Lung microvascular endothelial cell (primary cell): ENCODE results near the gene ITPR2. TPM values are rescaled to one million over a fixed set of nuclear protein-coding genes. Genes with fewer than 3 reads are reported as not detected.

ENCODE experiments used
- DNase-seq, 2 donors: peaks; one replicate each; pipeline versions ENCODE4 v3.0.0 to v3.0.0-alpha.2; 2010; ENCODE audit warnings: low read depth in 2 of 2
- total RNA-seq: library from RNA; depleted of rRNA; stranded (reverse); fragments of >200 nt; gene quantifications from 2 replicates; pipeline ENCODE4 v1.2.1, GENCODE V29; 2014

Gene ITPR2
- total RNA-seq, 1 donor from 2014 or later, result 14.5 TPM

- DNase-seq, result peak in 1 of 2 donors; percentile 57
These were observed 407.3 kb downstream of the ITPR2 start for GRCh38 chr12:26425587-26426260.

GRCh38 chr12:26422839-26423398 lies 410.1 kb downstream of the ITPR2 start:
- no peak for DNase-seq

GRCh38 chr12:26416550-26416949 lies 416.4 kb downstream of the ITPR2 start:
- no peak for DNase-seq

- DNase-seq, result no peak
These were observed 422.3 kb downstream of the ITPR2 start for GRCh38 chr12:26410689-26411088.

GRCh38 chr12:26406813-26407212 lies 426.2 kb downstream of the ITPR2 start:
- DNase-seq, result no peak

GRCh38 chr12:26406391-26406790 lies 426.6 kb downstream of the ITPR2 start:
- peak in 1 of 2 donors; percentile 33 for DNase-seq

- no peak for DNase-seq
These were observed 429.4 kb downstream of the ITPR2 start for GRCh38 chr12:26403601-26404000.

GRCh38 chr12:26402648-26403047 lies 430.3 kb downstream of the ITPR2 start:
- peak; percentile 10 to 30 for DNase-seq

- no peak for DNase-seq
These were observed 431.1 kb downstream of the ITPR2 start for GRCh38 chr12:26401874-26402273.

- DNase-seq, result no peak
These were observed 432.4 kb downstream of the ITPR2 start for GRCh38 chr12:26400627-26401026.

- no peak for DNase-seq
These were observed 433.6 kb downstream of the ITPR2 start for GRCh38 chr12:26399381-26399780.

GRCh38 chr12:26396402-26396801 lies 436.6 kb downstream of the ITPR2 start:
- DNase-seq, result no peak

GRCh38 chr12:26389343-26389742 lies 443.7 kb downstream of the ITPR2 start:
- DNase-seq, result no peak

- DNase-seq, result no peak
These were observed 448.5 kb downstream of the ITPR2 start for GRCh38 chr12:26384536-26384935.

GRCh38 chr12:26383041-26383440 lies 450.0 kb downstream of the ITPR2 start:
- DNase-seq, result no peak

GRCh38 chr12:26380897-26381296 lies 452.1 kb downstream of the ITPR2 start:
- no peak for DNase-seq

- DNase-seq, result no peak
These were observed 453.1 kb downstream of the ITPR2 start for GRCh38 chr12:26379777-26380467.

- peak; percentile 83 to 94 for DNase-seq
These were observed 454.3 kb downstream of the ITPR2 start for GRCh38 chr12:26378711-26379110.

- DNase-seq, result peak in 1 of 2 donors; percentile 7
These were observed 457.9 kb downstream of the ITPR2 start for GRCh38 chr12:26374934-26375680.

GRCh38 chr12:26373606-26374495 lies 459.1 kb downstream of the ITPR2 start:
- DNase-seq, result no peak

- DNase-seq, result no peak
These were observed 460.1 kb downstream of the ITPR2 start for GRCh38 chr12:26372866-26373265.
